SIG-M5 (cell line): ENCODE measurements around the gene NRG3.

Source experiments
- DNase-seq: peaks from one replicate; lab custom pipeline; 2025; lab: John Stamatoyannopoulos, UW

Gene NRG3

GRCh38 chr10:82680608-82681007, 805.6 kb downstream of the NRG3 start:
- DNase-seq = no peak

DNA sequence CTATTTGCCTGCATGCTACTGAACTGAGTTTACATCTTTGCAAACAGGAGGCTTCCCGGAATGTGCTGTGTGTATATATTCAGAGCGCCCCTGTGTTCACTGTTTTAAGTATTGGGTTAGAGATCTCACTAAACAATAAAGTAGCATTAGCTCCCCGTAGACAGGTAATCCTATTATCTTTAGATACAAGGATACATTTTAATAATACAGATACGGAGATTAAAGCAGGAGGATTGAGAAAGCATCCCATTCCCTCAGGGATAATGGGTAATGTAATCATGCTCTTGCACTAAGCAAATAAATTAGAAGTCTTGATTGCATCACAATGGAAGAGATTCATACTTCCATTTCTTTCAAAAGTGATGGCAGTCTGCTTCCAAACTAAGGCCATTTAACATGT, 809.0 kb downstream of the NRG3 start:
- no peak for DNase-seq

DNA sequence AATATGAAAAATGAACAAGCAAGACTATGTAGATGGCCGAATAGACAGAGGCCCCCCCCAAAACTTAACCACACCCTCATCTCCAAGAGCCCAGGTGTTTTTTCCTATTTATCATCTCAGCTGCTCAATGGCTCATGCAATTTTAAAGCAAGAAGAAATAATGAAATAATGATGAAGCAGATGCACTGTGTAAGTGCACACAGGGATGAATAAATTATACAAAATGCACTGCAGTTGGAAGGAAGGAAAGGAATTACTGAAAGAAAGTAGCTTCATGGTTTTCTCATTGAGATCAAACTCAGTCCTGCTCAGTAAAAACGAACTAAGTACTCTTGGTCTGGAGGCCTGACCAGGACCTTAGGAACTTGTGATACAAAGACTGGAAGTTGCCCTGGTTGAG, 810.1 kb downstream of the NRG3 start:
- no peak for DNase-seq

- no peak for DNase-seq
Observed at GRCh38 chr10:82691211-82691610, 816.2 kb downstream of the NRG3 start.

DNA sequence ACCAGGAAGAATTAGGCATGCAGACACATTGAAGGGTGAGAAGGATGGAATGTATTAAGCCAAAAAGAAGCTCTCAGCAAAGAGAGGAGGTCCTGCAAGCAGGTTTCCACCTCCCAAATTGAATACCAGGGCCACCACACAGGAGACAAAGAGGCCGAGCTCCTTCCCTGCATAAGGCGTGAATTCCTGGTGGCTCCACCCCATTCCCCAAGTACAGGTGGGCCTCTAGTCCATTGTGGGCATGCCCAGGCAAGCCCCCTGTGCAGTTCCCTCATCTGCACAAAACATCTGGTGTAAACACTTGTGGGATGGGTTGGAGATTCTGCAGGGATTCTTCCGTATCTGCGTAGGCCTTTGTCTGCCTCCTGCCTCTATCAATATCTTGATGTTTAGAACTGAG, 817.5 kb downstream of the NRG3 start:
- DNase-seq = no peak

- no peak for DNase-seq
Observed at GRCh38 chr10:82721831-82722230, 846.8 kb downstream of the NRG3 start.

- no peak for DNase-seq
Observed at GRCh38 chr10:82722273-82722672, 847.3 kb downstream of the NRG3 start.

DNA sequence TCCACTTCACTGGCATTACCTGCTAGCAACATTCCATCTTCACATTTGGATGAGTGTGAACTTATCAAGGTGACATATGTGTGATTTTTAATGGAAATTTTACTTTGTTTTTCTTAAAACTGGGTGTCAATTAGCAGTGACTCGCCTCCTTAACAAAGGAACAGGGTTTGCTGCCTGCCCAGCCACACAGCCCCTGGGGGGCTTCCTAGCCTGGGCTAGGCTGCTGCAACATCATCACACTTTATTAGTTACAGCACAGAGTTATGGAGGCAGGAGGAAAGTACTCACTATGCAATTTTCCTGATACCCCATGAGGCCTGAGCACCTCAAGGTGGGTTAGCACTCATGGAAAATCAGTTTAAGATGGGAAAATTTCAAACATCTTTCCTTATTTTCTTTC, 861.3 kb downstream of the NRG3 start:
- no peak for DNase-seq

DNA sequence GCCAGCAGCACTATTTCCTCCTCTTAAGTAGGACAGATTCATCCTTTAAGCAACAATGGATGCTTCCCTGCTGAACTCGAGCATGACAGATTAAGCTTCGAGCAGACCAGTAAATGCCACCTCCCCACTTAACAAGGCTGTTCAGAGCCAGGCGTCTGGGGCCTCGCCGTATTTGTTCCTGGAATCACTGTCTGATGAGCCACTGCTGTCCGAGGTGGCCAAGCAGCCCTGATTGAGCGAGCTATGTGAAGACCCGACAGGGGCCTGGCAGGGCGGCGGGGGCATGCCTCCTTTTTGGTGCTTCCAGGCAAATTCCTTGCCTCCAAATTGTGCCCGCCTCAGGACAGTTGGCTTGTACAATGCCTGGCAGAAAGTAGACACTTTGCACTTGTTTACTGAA, 862.6 kb downstream of the NRG3 start:
- no peak for DNase-seq

GRCh38 chr10:82738592-82738991, 863.6 kb downstream of the NRG3 start:
- DNase-seq = no peak

DNA sequence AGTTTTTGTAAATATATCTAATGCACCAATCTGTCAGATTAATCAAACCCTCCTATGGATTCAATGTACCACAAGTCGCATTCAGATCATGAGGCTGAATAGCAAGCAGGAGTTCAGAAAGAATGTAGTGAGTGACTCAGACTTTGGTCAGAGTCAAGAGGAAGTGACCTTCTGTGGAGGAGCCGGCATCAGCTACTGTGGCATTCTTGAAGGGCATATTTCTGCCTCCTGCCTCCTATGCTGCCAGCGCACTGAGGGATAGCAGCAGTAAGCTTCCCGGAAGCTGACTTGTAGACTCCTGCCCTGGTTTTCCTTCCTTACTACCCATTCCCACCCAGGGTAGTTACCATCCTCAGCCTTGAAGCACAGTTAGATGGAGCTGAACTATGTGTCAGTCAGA, 867.5 kb downstream of the NRG3 start:
- no peak for DNase-seq

GRCh38 chr10:82742898-82743297, 867.9 kb downstream of the NRG3 start:
- no peak for DNase-seq

- DNase-seq = no peak
Observed at GRCh38 chr10:82750538-82750937, 875.5 kb downstream of the NRG3 start.

GRCh38 chr10:82757397-82757796, 882.4 kb downstream of the NRG3 start:
- DNase-seq = no peak

- DNase-seq = no peak
Observed at GRCh38 chr10:82757901-82758300, 882.9 kb downstream of the NRG3 start.

DNA sequence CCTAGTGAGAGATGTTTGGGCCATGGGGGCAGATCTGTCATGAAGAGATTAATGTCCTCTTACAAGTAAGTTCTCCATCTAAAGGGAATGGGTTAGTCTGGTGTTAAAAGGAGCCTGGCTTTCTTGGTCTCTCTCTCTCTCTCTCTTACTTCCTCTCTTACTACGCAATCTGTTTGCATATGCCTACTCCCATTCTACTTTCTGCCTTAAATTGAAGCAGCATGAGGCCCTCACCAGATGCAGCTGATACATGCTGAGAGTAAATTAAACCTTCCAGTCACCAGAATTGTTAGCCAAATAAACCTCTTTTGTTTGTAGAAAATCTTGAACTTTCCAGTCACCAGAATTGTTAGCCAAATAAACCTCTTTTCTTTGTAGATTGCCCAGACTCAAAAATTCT, 884.1 kb downstream of the NRG3 start:
- DNase-seq = no peak

DNA sequence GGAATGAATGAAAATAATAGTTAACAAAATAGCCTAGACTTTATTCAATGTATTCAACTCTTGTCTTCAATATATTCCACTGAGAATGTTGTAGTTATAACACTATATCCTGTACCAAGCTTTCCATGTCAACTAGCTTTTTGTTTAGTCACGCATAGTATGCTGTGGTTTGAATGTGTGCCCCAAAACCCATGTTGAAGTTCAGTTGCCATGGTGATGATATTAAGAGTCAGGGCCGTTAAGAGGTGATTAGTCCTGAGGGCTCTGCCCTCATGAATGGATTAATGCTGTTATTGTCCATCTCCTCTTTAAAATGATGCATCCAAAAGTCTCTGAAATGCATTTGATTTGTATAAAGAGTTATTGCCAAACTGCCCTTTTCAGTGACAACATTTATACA, 887.6 kb downstream of the NRG3 start:
- no peak for DNase-seq

DNA sequence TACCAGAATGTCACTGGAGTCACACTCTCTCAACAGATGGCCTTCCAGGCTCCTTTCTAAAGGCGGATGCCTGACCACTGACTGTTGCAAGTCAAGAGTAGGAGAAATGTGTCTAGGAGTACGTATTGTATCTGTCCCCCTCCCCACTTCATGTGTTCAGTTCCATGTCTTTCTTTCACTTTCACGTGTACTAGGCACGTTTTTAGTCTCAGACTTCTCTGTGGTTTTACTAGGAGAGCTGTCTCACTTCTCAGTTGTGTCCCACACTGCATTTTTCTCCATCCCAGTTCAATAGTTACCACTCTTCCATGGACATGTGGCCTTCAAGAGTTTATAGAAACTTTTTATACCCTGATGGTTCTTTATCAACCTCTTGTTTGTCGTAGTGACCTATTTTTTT, 893.0 kb downstream of the NRG3 start:
- DNase-seq = no peak

GRCh38 chr10:82778908-82779307, 903.9 kb downstream of the NRG3 start:
- no peak for DNase-seq

DNA sequence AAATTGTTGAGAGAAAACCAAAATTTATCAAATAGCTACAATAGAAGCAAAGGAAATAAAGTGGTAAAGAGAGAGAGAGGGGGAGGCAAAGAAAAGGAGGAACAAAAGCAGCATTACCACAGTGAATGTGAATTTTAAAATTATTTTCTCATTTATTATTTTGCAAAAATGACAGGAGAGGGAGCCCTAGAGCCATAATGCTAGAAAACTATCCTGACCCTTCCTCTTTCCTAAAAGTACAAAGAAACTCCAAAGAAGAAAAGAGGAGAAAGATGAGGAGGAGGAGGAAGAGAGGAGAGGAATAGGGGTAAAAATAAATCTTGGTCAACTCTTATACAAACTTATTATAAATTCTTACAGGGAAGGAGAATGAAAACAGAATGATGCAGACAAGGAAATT, 921.5 kb downstream of the NRG3 start:
- DNase-seq = no peak

DNA sequence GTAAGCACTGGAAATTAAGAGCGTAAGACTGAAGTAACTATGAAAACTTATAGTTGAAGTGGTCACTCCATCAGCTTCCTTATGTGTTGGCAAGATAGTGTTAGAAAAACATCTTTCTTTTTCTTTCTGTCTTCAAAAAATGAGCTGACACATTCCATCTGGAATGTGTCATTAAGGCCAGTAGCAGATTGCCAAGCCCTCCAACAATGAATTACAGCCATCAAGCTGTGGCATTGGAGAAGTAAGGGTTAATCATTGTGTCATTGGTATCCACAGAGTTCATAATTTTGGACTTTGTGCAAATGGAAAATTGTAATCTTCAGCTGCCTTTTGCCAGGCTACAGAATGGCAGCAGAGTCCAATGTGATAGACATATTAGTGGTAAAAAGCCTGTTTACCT, 926.3 kb downstream of the NRG3 start:
- no peak for DNase-seq

DNA sequence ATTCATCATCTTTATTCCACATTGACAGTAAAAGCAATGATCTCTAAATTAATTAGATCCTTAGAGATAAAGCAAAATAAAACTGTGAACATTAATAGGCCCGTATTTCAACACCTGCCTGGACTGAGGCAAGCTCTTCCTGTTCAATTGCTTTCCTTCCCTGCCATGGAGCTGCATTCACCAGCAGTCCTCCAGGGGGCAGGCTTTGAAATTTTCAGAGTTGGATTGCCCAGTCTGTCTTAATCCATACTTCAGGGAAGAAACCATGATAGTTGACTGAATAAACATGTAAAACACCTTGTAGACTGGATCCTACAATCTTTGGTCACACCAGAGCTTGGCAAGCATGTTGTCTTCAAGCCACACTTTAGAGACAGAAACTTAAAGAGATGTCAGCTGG, 936.6 kb downstream of the NRG3 start:
- no peak for DNase-seq

- no peak for DNase-seq
Observed at GRCh38 chr10:82813856-82814255, 938.9 kb downstream of the NRG3 start.

GRCh38 chr10:82814635-82815034, 939.6 kb downstream of the NRG3 start:
- no peak for DNase-seq

GRCh38 chr10:82815680-82816079, 940.7 kb downstream of the NRG3 start:
- DNase-seq = no peak
